DND-41 (cell line): ENCODE results near the gene IRS2.

ENCODE experiments used
- CTCF ChIP-seq: IDR thresholded peaks from 2 replicates; pipeline ENCODE4 v1.5.1; 2012; ENCODE audit warnings: borderline replicate concordance, low read length, moderate library complexity, mild to moderate bottlenecking; ENCODE audit not compliant: poor library complexity, severe bottlenecking; ENCODE audit errors: extremely low read depth
- EZH2 ChIP-seq: IDR thresholded peaks from 3 replicates; pipeline ENCODE4 v1.6.1; 2012; ENCODE audit warnings: borderline replicate concordance, low read depth, mild to moderate bottlenecking, moderate library complexity, low read length, inconsistent platforms; ENCODE audit not compliant: severe bottlenecking

- TF ChIP-seq CTCF = no peak
- TF ChIP-seq EZH2 = no peak
Observed at GRCh38 chr13:109720758-109721184, 65.6 kb downstream of the IRS2 start.
